ENCODE results near the gene PSEN2. TPM values are rescaled to one million over a fixed set of nuclear protein-coding genes. Genes with fewer than 3 reads are reported as not detected.

Gene PSEN2
- total RNA-seq, 1 donor from 2014 or later, result 42.7 TPM

Other genes with a start within 250 kb of the PSEN2 start
- gene ITPKB, start 131.3 kb upstream of the PSEN2 start, total RNA-seq, result 23.6 and 31.6 TPM in 2 replicates
- gene COQ8A, start 69.7 kb downstream of the PSEN2 start, total RNA-seq, result 20.7 and 26.7 TPM in 2 replicates

All from dermis microvascular lymphatic vessel endothelial cell (primary cell).